Panc1 (cell line): Measurements from ENCODE around the gene HMCN2. TPM values are rescaled to one million over a fixed set of nuclear protein-coding genes. Genes with fewer than 3 reads are reported as not detected.

Experiments used
- ATAC-seq: fragments of 200-7000 bp; cut with Tn5 transposase; 2 replicates; pipeline ENCODE4 v1.9.1; 2020; ENCODE audit warnings: mild to moderate bottlenecking, moderate library complexity
- BruUV-seq: library from RNA; stranded (reverse); fragments of 400-500 nt; replicated peaks from 2 replicates; lab custom pipeline; 2021; lab: Mats Ljungman, UMichigan
- CTCF ChIA-PET: fragments of 300-600 bp; sonication (Branson Sonifier 250); formaldehyde crosslinking; loops from one replicate; lab custom pipeline; 2022; ENCODE audit warnings: antibody characterized with exemption; lab: Charles Lee
- POLR2A ChIA-PET: fragments of 300-600 bp; sonication (Branson Sonifier 250); formaldehyde crosslinking; loops from one replicate; lab custom pipeline; 2022; ENCODE audit warnings: antibody characterized with exemption; lab: Charles Lee
- DNase-seq: peaks from one replicate; pipeline ENCODE4 v3.0.0-alpha.2; 2010; ENCODE audit warnings: low read depth, low spot score
- H3K27ac ChIP-seq: 2 replicates; pipeline ENCODE4 v1.5.1; 2011; ENCODE audit warnings: mild to moderate bottlenecking, low read length, inconsistent platforms
- H3K27me3 ChIP-seq: fragments of 200-500 bp; sonication (Bioruptor generic); 2 replicates; pipeline ENCODE4 v1.6.0; 2014; ENCODE audit warnings: low read length, inconsistent platforms; ENCODE audit not compliant: control insufficient read depth, insufficient read depth
- H3K36me3 ChIP-seq: fragments of 200-500 bp; sonication (Bioruptor generic); 2 replicates; pipeline ENCODE4 v1.5.1; 2014; ENCODE audit warnings: inconsistent platforms, mild to moderate bottlenecking, low read length, moderate library complexity; ENCODE audit not compliant: control insufficient read depth, insufficient read depth
- H3K4me1 ChIP-seq: 2 replicates; pipeline ENCODE4 v1.5.1; 2011; ENCODE audit warnings: inconsistent platforms, mild to moderate bottlenecking, low read length, moderate library complexity; ENCODE audit not compliant: control insufficient read depth, insufficient read depth
- H3K4me3 ChIP-seq, 2 experiments: 2 replicates each; pipeline ENCODE4 v1.5.1; 2011 to 2012; ENCODE audit warnings: low read depth in 2 of 2, low read length in 2 of 2, mild to moderate bottlenecking in 2 of 2, inconsistent platforms in 1 of 2, moderate library complexity in 1 of 2
- H3K9me3 ChIP-seq: fragments of 200-500 bp; sonication (Bioruptor generic); 2 replicates; pipeline ENCODE4 v1.5.1; 2014; ENCODE audit warnings: low read depth, mild to moderate bottlenecking, inconsistent platforms, low read length, moderate library complexity; ENCODE audit not compliant: control insufficient read depth, insufficient read depth
- CTCF ChIP-seq: fragments of 450-650 bp; IDR thresholded peaks from 2 replicates; pipeline ENCODE4 v1.5.1; 2017; ENCODE audit warnings: mild to moderate bottlenecking
- POLR2AphosphoS5 ChIP-seq: IDR thresholded peaks from 2 replicates; pipeline ENCODE4 v1.6.1; 2012; ENCODE audit warnings: mild to moderate bottlenecking, low read depth, low read length, moderate library complexity
- SIN3A ChIP-seq: IDR thresholded peaks from 2 replicates; pipeline ENCODE4 v1.6.1; 2012; ENCODE audit warnings: low read depth, mild to moderate bottlenecking, low read length, moderate library complexity, borderline replicate concordance; ENCODE audit not compliant: insufficient read depth
- TCF7L2 ChIP-seq: IDR thresholded peaks from 2 replicates; pipeline ENCODE4 v1.6.1; 2011; ENCODE audit warnings: mild to moderate bottlenecking, low read depth, low read length, inconsistent platforms
- in situ Hi-C: cut with HindIII; loops from 2 replicates; pipeline ENCODE4 v1.10.0; 2016; ENCODE audit warnings: low sequenced_read_pairs, low pct_unique_long_range_greater_than_20kb
- intact Hi-C: fragments of 100-400 bp; cut with micrococcal nuclease; formaldehyde crosslinking; loops from one replicate; pipeline ENCODE4 v1.10.0; 2022; ENCODE audit not compliant: unreplicated experiment
- total RNA-seq: library from RNA; stranded (reverse); gene quantifications from one replicate; pipeline ENCODE4 v1.2.1, GENCODE V29; 2021; ENCODE audit not compliant: unreplicated experiment
- TF ChIP-seq, protein P1 (sequence below), 2 experiments: IDR thresholded peaks; 2 replicates each; pipeline ENCODE4 v1.6.1; 2011 to 2012; ENCODE audit warnings: low read depth in 2 of 2, control low read depth in 1 of 2, low read length in 1 of 2, mild to moderate bottlenecking in 1 of 2, moderate library complexity in 1 of 2; ENCODE audit not compliant: insufficient read depth in 1 of 2

HMCN2 gene
- total RNA-seq, 1 experiment from 2014 or later, result 0.05 TPM

GRCh38 chr9:130414081-130414731 lies 148.6 kb downstream of the HMCN2 start:
- DNase-seq (no peak), ATAC-seq (no peak)
- no peaks in the 10 kb centered on the region for H3K9me3 ChIP-seq
- CTCF ChIA-PET, result no interaction called here
- no TSS peak for BruUV-seq
- H3K4me3 ChIP-seq, result no peak overlapping the region
- no peaks in the 10 kb centered on the region for H3K36me3 ChIP-seq
- POLR2A ChIA-PET, result no interaction called here
- no peaks in the 10 kb centered on the region for H3K27me3 ChIP-seq
- in situ Hi-C loops (no loop called here), intact Hi-C loops (loop anchor here (10.0 kb wide), 1 partner anchor 169 kb away; no protein-coding TSS in a partner anchor)
- no peak for TF ChIP-seq SIN3A
- TF ChIP-seq CTCF, result no peak
- TF ChIP-seq POLR2AphosphoS5, result no peak
- TF ChIP-seq, protein P1, sequence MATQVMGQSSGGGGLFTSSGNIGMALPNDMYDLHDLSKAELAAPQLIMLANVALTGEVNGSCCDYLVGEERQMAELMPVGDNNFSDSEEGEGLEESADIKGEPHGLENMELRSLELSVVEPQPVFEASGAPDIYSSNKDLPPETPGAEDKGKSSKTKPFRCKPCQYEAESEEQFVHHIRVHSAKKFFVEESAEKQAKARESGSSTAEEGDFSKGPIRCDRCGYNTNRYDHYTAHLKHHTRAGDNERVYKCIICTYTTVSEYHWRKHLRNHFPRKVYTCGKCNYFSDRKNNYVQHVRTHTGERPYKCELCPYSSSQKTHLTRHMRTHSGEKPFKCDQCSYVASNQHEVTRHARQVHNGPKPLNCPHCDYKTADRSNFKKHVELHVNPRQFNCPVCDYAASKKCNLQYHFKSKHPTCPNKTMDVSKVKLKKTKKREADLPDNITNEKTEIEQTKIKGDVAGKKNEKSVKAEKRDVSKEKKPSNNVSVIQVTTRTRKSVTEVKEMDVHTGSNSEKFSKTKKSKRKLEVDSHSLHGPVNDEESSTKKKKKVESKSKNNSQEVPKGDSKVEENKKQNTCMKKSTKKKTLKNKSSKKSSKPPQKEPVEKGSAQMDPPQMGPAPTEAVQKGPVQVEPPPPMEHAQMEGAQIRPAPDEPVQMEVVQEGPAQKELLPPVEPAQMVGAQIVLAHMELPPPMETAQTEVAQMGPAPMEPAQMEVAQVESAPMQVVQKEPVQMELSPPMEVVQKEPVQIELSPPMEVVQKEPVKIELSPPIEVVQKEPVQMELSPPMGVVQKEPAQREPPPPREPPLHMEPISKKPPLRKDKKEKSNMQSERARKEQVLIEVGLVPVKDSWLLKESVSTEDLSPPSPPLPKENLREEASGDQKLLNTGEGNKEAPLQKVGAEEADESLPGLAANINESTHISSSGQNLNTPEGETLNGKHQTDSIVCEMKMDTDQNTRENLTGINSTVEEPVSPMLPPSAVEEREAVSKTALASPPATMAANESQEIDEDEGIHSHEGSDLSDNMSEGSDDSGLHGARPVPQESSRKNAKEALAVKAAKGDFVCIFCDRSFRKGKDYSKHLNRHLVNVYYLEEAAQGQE (IDR thresholded peaks at IDR 0.05; ENCODE audit: insufficient read depth in 1 of 2, low read depth in 2 of 2, low read length in 1 of 2), result no peak
- no peak for TF ChIP-seq TCF7L2
- no peaks in the 10 kb centered on the region for H3K4me1 ChIP-seq
- no peak overlapping the region for H3K27ac ChIP-seq

DNA sequence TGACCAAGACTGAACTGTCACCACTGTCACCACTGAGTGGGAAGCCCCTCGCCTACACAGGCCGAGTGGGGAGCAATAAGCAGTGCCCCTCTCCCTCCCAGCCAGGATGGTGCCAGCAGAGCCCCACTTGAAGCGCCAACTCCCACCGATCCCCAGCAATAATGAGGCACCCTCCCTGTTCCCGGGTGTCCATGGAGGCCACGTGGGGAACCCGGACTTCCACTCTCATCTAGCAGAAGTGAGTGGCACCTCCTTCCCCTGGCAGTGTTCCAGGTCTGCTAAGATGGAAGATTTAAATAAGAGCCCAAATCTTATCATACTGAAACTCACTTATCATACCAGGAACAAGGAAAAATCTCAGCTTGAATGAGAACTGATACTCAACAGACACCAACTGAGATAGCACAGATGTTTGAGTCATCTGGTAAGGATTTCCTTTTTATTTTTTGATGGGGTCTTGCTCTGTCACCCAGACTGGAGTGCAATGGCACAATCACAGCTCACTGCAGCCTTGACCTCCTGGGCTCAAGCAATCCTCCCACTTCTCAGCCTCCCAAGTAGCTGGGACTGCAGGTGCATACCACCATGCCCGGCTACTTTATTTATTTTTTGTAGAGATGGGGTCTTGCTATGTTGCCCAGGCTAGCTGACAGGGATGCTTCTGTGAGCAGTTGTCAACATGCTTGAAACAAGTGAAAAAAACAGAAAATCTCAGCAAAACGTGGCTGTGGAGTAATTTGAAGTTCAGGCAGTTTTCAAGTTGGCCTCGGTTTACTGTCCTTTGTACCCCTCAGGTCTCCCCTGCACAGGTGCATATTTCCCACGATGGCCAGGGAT lies 149.6 kb downstream of the HMCN2 start:
- DNase-seq (no peak), ATAC-seq (no peak)
- TF ChIP-seq POLR2AphosphoS5, result no peak
- no peak for TF ChIP-seq SIN3A
- TF ChIP-seq, protein P1 (IDR thresholded peaks at IDR 0.05; ENCODE audit: insufficient read depth in 1 of 2, low read depth in 2 of 2, low read length in 1 of 2), result no peak
- TF ChIP-seq TCF7L2, result no peak
- TF ChIP-seq CTCF, result no peak
- no peaks in the 10 kb centered on the region for H3K9me3 ChIP-seq
- BruUV-seq, result no TSS peak
- ChIA-PET POLR2A (no interaction called here), CTCF (no interaction called here)
- intact Hi-C loops (loop anchor here (10.0 kb wide), 1 partner anchor 170 kb away; no protein-coding TSS in a partner anchor), in situ Hi-C loops (no loop called here)
- H3K27me3 ChIP-seq, result no peaks in the 10 kb centered on the region
- no peak overlapping the region for H3K4me3 ChIP-seq
- no peak overlapping the region for H3K27ac ChIP-seq
- no peaks in the 10 kb centered on the region for H3K4me1 ChIP-seq
- H3K36me3 ChIP-seq, result no peaks in the 10 kb centered on the region
